ENCODE results near the gene MLANA. TPM values are rescaled to one million over a fixed set of nuclear protein-coding genes. Genes with fewer than 3 reads are reported as not detected.

Gene MLANA
- total and polyA plus RNA-seq, 2 experiments from 2014 or later = not detected

DNA sequence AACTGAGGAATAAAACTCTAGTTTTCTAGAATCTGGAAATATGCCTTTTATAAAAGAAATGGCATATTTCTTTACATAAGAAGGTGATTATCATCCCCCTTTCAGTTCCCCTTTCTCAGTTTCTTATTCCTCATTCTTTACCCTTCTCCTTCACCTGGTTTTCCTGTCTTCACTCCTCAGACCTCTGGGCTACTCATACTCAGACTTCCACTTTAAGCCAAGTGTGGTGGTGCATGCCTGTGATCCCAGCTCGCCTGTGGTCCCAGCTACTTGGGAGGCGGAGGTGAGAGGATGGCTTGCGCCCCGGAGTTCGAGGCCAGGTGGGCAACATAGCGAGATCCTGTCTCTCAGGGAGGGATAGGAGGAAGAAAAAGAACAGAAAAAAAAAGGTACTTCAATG is 67.6 kb downstream of the MLANA start:
- WGBS (ENCODE audit: low lambda C conversion rate, missing lambda C conversion rate) = 95% methylated on average over 6 of the region's 6 CpGs
- no peaks in the 10 kb centered on the region for H4K20me1 ChIP-seq (ENCODE audit: insufficient read depth, poor library complexity, severe bottlenecking)
- no peaks in the 10 kb centered on the region for H3K27me3 ChIP-seq
- no peaks in the 10 kb centered on the region for H3K4me1 ChIP-seq (ENCODE audit: insufficient read depth)
- DNase-seq (ENCODE audit: low spot score) = no peak
- no peaks in the 10 kb centered on the region for H3K9me2 ChIP-seq (replicated peaks; ENCODE audit: insufficient read depth)
- no peaks in the 10 kb centered on the region for H3K9me3 ChIP-seq (ENCODE audit: low read depth)
- no peaks in the 10 kb centered on the region for H3K36me3 ChIP-seq (replicated peaks; ENCODE audit: insufficient read depth, low read depth)
- H3K27ac ChIP-seq = no peak overlapping the region
- no peak overlapping the region for H3K4me2 ChIP-seq
- TF ChIP-seq EZH2phosphoT487 (IDR thresholded peaks at IDR 0.05; ENCODE audit: low read depth, severe bottlenecking, unreplicated experiment) = no peak
- TF ChIP-seq EZH2 (IDR thresholded peaks at IDR 0.05; ENCODE audit: borderline replicate concordance) = no peak
- TF ChIP-seq, protein P1, sequence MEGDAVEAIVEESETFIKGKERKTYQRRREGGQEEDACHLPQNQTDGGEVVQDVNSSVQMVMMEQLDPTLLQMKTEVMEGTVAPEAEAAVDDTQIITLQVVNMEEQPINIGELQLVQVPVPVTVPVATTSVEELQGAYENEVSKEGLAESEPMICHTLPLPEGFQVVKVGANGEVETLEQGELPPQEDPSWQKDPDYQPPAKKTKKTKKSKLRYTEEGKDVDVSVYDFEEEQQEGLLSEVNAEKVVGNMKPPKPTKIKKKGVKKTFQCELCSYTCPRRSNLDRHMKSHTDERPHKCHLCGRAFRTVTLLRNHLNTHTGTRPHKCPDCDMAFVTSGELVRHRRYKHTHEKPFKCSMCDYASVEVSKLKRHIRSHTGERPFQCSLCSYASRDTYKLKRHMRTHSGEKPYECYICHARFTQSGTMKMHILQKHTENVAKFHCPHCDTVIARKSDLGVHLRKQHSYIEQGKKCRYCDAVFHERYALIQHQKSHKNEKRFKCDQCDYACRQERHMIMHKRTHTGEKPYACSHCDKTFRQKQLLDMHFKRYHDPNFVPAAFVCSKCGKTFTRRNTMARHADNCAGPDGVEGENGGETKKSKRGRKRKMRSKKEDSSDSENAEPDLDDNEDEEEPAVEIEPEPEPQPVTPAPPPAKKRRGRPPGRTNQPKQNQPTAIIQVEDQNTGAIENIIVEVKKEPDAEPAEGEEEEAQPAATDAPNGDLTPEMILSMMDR (IDR thresholded peaks at IDR 0.05; ENCODE audit: poor library complexity) = no peak
- no peak overlapping the region for H3K4me3 ChIP-seq
- no peak overlapping the region for H2AFZ ChIP-seq
- H3K79me2 ChIP-seq = peaks cover 3% of the 10 kb centered on the region

Other genes with a start within 250 kb of the MLANA start
- 22.4 and 23.6 TPM in 2 replicates for gene ERMP1, start 57.8 kb upstream of the MLANA start, total RNA-seq
- 9.2 and 15.9 TPM in 2 replicates for gene ERMP1, start 57.8 kb upstream of the MLANA start, polyA plus RNA-seq
- gene RANBP6, start 124.7 kb downstream of the MLANA start, total RNA-seq = 25.9 and 29.6 TPM in 2 replicates
- 7.5 and 8.2 TPM in 2 replicates for gene RANBP6, start 124.7 kb downstream of the MLANA start, polyA plus RNA-seq